Spleen (tissue), 11 donors: Measurements from ENCODE around the gene TRMT1. TPM values are rescaled to one million over a fixed set of nuclear protein-coding genes. Genes with fewer than 3 reads are reported as not detected.

ENCODE experiments used
- DNase-seq: peaks from one replicate; pipeline ENCODE4 v3.0.0-alpha.2; 2020
- H3K27ac ChIP-seq, 8 donors: fragments of 200-600 bp; sonication (generic) in 7 of 8; 1 replicate in 4 of 8; 2 replicates in 4 of 8; pipeline versions ENCODE4 v1.5.0 to v1.8.0; 2016 to 2021; ENCODE audit warnings: inconsistent platforms in 4 of 8, mild to moderate bottlenecking in 4 of 8, moderate library complexity in 1 of 8
- H3K27me3 ChIP-seq, 7 donors: fragments of 200-600 bp; sonication (generic) in 6 of 7; replicated peaks in 1 of 7; 1 replicate in 4 of 7; 2 replicates in 3 of 7; pipeline versions ENCODE4 v1.5.0 to v1.8.0; 2016 to 2021; ENCODE audit warnings: inconsistent platforms in 3 of 7, mild to moderate bottlenecking in 1 of 7
- H3K36me3 ChIP-seq, 6 donors: fragments of 200-600 bp; sonication (generic) in 5 of 6; 1 replicate in 4 of 6; 2 replicates in 2 of 6; pipeline versions ENCODE4 v1.5.0 to v1.8.0; 2016 to 2021; ENCODE audit warnings: inconsistent platforms in 2 of 6
- H3K4me1 ChIP-seq, 6 donors: fragments of 200-600 bp; sonication (generic) in 5 of 6; 1 replicate in 3 of 6; 2 replicates in 3 of 6; pipeline versions ENCODE4 v1.5.0 to v1.8.0; 2016 to 2021; ENCODE audit warnings: inconsistent platforms in 3 of 6
- H3K4me3 ChIP-seq, 8 donors: fragments of 200-600 bp; sonication (generic) in 7 of 8; 1 replicate in 4 of 8; 2 replicates in 4 of 8; pipeline versions ENCODE4 v1.5.0 to v1.8.0; 2016 to 2021; ENCODE audit warnings: inconsistent platforms in 4 of 8, mild to moderate bottlenecking in 4 of 8, moderate library complexity in 2 of 8
- H3K9me3 ChIP-seq, 8 donors: fragments of 200-600 bp; sonication (generic) in 7 of 8; 1 replicate in 4 of 8; 2 replicates in 4 of 8; pipeline versions ENCODE4 v1.5.0 to v1.8.0; 2016 to 2021; ENCODE audit warnings: inconsistent platforms in 4 of 8
- POLR2A ChIP-seq, 3 donors: fragments of 450-650 bp; IDR thresholded peaks; one replicate each; pipeline ENCODE4 v1.5.1; 2017; ENCODE audit warnings: antibody characterized with exemption in 3 of 3, mild to moderate bottlenecking in 1 of 3
- POLR2AphosphoS5 ChIP-seq, 3 donors: sonication (generic); formaldehyde crosslinking; IDR thresholded peaks; one replicate each; pipeline ENCODE4 v1.5.1; 2017; ENCODE audit warnings: antibody characterized with exemption in 3 of 3
- WGBS, 5 donors: extraction: QIAGEN DNeasy Blood & Tissue Kit in 3 of 5; methylation state at CpG; one replicate each; pipeline versions ENCODE4 v1.1.5 to v1.1.7; 2013 to 2018; 5-methylcytosine and 5-hydroxymethylcytosine counted together
- intact Hi-C: fragments of 100-400 bp; cut with DNase I; formaldehyde crosslinking; loops from one replicate; pipeline ENCODE4 v1.15.0; 2023; ENCODE audit warnings: low total_unique reads
- polyA plus RNA-seq, 3 donors: library from polyadenylated mRNA; stranded (reverse); fragments of 200-250 nt; gene quantifications; one replicate each; pipeline ENCODE4 v1.2.1, GENCODE V29; 2013
- total RNA-seq, 7 donors: library from RNA; depleted of rRNA in 3 of 7; stranded (reverse); fragments of >200 nt in 3 of 7; fragmentation: NEBNext Ultra II Directional in 4 of 7; extraction: Animal tissue kit (Norgen Biotek cat#: 25700) in 4 of 7; gene quantifications; one replicate each; pipeline versions ENCODE4 v1.1.0 to v1.2.1, GENCODE V29; 2016 to 2021
- TF ChIP-seq, protein P1 (sequence below), 11 experiments: fragments of 200-600 bp in 7 of 11; fragments of 450-650 bp in 4 of 11; sonication (generic) in 4 of 11; IDR thresholded peaks in 8 of 11; conservative IDR thresholded peaks in 3 of 11; 1 replicate in 7 of 11; 2 replicates in 4 of 11; pipeline versions ENCODE4 v1.4.0 to v1.8.0; 2016 to 2021; ENCODE audit warnings: antibody characterized with exemption in 11 of 11, inconsistent platforms in 4 of 11, mild to moderate bottlenecking in 1 of 11
- donor health status: healthy with polysubstance abuse.
- donor health status: DM: no; HTN: no; CAD: no; lungs with moderate emphysema.
- donor health status: DM: no; HTN: no; CAD: no.
- donor health status: Bipolar disorder and iron deficiency.
- donor health status: healthy.
- donor health status: DM: no; HTN: no; CAD: no.
- donor health status: DM: yes; HTN: yes; CAD: no.

The TRMT1 gene
- total and polyA plus RNA-seq, 10 donors, result 27.7 to 109 (median 47.3) TPM

- peak overlapping the region in 1 of 8 donors; percentile 30 for H3K27ac ChIP-seq
Measured at GRCh38 chr19:13091400-13092157, 25.0 kb downstream of the TRMT1 start.

GRCh38 chr19:13090511-13091231 is 25.9 kb downstream of the TRMT1 start:
- H3K4me1 ChIP-seq, result peaks cover 7 to 30% (median 24%) of the 10 kb centered on the region in 6 donors
- intact Hi-C loops, result no loop called here

More at GRCh38 chr19:13091400-13092157, 25.0 kb downstream of the TRMT1 start:
- peaks cover 0 to 13% (median 0%) of the 10 kb centered on the region in 6 donors for H3K36me3 ChIP-seq
- H3K27me3 ChIP-seq, result peaks cover 0 to 15% (median 0%) of the 10 kb centered on the region in 7 donors
- H3K4me3 ChIP-seq, result no peak overlapping the region
- H3K9me3 ChIP-seq, result no peaks in the 10 kb centered on the region
- 61 to 74% (median 67%) methylated on average over 20 to 25 of the region's 25 CpGs for whole genome bisulfite sequencing, 5 donors
- TF ChIP-seq, protein P1, sequence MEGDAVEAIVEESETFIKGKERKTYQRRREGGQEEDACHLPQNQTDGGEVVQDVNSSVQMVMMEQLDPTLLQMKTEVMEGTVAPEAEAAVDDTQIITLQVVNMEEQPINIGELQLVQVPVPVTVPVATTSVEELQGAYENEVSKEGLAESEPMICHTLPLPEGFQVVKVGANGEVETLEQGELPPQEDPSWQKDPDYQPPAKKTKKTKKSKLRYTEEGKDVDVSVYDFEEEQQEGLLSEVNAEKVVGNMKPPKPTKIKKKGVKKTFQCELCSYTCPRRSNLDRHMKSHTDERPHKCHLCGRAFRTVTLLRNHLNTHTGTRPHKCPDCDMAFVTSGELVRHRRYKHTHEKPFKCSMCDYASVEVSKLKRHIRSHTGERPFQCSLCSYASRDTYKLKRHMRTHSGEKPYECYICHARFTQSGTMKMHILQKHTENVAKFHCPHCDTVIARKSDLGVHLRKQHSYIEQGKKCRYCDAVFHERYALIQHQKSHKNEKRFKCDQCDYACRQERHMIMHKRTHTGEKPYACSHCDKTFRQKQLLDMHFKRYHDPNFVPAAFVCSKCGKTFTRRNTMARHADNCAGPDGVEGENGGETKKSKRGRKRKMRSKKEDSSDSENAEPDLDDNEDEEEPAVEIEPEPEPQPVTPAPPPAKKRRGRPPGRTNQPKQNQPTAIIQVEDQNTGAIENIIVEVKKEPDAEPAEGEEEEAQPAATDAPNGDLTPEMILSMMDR (IDR thresholded peaks at IDR 0.05 in 8 of 11, conservative IDR thresholded peaks at IDR 0.05 in 3 of 11), result no peak
- TF ChIP-seq POLR2AphosphoS5 (IDR thresholded peaks at IDR 0.05) (no peak), POLR2A (IDR thresholded peaks at IDR 0.05) (no peak)
- DNase-seq, result no peak
- H3K4me1 ChIP-seq, result peaks cover 6 to 35% (median 30%) of the 10 kb centered on the region in 6 donors
- intact Hi-C loops, result no loop called here

DNA sequence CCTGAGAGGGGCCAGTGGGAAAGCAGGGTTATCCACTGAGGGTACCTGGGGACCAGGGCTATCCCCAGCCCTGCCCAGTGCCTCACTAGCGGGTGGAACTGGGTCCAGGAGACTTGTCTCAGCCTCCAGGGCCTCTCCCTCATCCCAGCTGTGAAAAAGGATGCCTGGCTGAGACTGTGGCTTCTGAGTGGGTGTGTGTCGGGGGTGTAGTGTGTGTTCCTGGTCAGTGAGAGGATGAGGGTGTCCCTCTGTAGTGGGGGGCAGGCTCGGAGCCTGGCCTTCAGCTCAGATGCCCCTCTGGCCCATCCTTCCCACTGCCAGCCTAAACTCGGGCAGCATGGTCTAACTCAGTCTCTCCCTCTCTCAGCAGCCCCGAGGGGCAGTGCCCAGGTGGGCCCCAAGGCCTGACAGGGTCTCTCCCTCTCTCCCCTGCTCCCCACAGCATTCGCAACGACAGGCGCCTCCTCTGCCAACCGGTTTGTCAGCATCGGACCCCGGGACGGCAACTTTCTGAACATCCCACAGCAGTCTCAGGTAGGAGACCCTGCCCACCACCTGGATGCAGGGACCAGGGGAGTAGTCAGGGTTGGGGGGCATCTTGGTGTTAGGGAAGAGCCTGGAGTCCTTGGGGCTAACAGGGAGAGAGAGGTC is 26.6 kb downstream of the TRMT1 start:
- peaks cover 9 to 29% (median 22%) of the 10 kb centered on the region in 6 donors for H3K4me1 ChIP-seq

More at GRCh38 chr19:13090511-13091231, 25.9 kb downstream of the TRMT1 start:
- Histone ChIP-seq H3K27ac (peak overlapping the region in 1 of 8 donors; percentile 16), H3K9me3 (no peaks in the 10 kb centered on the region), H3K4me3 (no peak overlapping the region), H3K27me3 (peaks cover 0 to 6% (median 0%) of the 10 kb centered on the region in 7 donors), H3K36me3 (peaks cover 0 to 13% (median 0%) of the 10 kb centered on the region in 6 donors)
- 71 to 97% (median 93%) methylated on average over 5 to 10 of the region's 10 CpGs for WGBS, 5 donors
- DNase-seq, result no peak
- no peak for TF ChIP-seq POLR2A (IDR thresholded peaks at IDR 0.05)
- TF ChIP-seq, protein P1 (IDR thresholded peaks at IDR 0.05 in 8 of 11, conservative IDR thresholded peaks at IDR 0.05 in 3 of 11), result no peak
- TF ChIP-seq POLR2AphosphoS5 (IDR thresholded peaks at IDR 0.05), result no peak

More for the DNA sequence above, 26.6 kb downstream of the TRMT1 start:
- no peaks in the 10 kb centered on the region for H3K9me3 ChIP-seq
- no peaks in the 10 kb centered on the region for H3K27me3 ChIP-seq
- TF ChIP-seq POLR2AphosphoS5 (IDR thresholded peaks at IDR 0.05) (no peak), POLR2A (IDR thresholded peaks at IDR 0.05) (no peak)
- TF ChIP-seq, protein P1 (IDR thresholded peaks at IDR 0.05 in 8 of 11, conservative IDR thresholded peaks at IDR 0.05 in 3 of 11), result no peak
- peaks cover 0 to 9% (median 0%) of the 10 kb centered on the region in 6 donors for H3K36me3 ChIP-seq
- no peak overlapping the region for H3K27ac ChIP-seq
- intact Hi-C loops, result no loop called here
- WGBS, 5 donors, result 87 to 98% (median 91%) methylated on average over 10 to 12 of the region's 12 CpGs
- no peak for DNase-seq
- H3K4me3 ChIP-seq, result no peak overlapping the region
